Tibial nerve (tissue), 4 donors: ENCODE measurements around the gene ARID1B.

Experiments used
- EP300 ChIP-seq, 2 donors: sonication (generic); formaldehyde crosslinking; IDR thresholded peaks; one replicate each; pipeline ENCODE4 v1.6.1; 2017; ENCODE audit warnings: antibody characterized with exemption in 2 of 2, mild to moderate bottlenecking in 1 of 2
- POLR2A ChIP-seq, 2 donors: fragments of 450-650 bp; IDR thresholded peaks; one replicate each; pipeline ENCODE4 v1.6.1; 2017; ENCODE audit warnings: antibody characterized with exemption in 2 of 2, mild to moderate bottlenecking in 2 of 2, moderate library complexity in 2 of 2
- TF ChIP-seq, protein P1 (sequence below), 5 experiments: fragments of 200-600 bp in 3 of 5; fragments of 450-650 bp in 2 of 5; sonication (generic) in 3 of 5; IDR thresholded peaks; one replicate each; pipeline ENCODE4 v1.5.1; 2016 to 2019; ENCODE audit warnings: antibody characterized with exemption in 5 of 5, mild to moderate bottlenecking in 3 of 5, moderate library complexity in 2 of 5

DNA sequence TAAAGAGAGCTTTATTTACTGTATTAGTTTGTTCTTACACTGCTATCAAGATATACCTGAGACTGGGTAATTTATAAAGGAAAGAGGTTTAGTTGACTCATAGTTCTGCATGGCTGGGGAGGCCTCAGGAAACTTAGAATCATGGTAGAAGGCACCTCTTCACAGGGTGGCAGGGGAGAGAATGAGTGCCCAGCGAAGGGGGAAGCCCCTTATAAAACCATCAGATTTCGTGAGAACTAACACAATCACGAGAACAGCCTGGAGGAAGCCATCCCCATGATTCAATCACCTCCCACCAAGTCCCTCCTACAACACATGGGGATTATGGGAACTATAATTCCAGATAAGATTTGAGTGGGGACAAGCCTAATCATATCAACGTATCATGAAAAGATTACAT, 27.2 kb downstream of the ARID1B start:
- TF ChIP-seq, protein P1, sequence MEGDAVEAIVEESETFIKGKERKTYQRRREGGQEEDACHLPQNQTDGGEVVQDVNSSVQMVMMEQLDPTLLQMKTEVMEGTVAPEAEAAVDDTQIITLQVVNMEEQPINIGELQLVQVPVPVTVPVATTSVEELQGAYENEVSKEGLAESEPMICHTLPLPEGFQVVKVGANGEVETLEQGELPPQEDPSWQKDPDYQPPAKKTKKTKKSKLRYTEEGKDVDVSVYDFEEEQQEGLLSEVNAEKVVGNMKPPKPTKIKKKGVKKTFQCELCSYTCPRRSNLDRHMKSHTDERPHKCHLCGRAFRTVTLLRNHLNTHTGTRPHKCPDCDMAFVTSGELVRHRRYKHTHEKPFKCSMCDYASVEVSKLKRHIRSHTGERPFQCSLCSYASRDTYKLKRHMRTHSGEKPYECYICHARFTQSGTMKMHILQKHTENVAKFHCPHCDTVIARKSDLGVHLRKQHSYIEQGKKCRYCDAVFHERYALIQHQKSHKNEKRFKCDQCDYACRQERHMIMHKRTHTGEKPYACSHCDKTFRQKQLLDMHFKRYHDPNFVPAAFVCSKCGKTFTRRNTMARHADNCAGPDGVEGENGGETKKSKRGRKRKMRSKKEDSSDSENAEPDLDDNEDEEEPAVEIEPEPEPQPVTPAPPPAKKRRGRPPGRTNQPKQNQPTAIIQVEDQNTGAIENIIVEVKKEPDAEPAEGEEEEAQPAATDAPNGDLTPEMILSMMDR (IDR thresholded peaks at IDR 0.05): no peak
- TF ChIP-seq EP300 (IDR thresholded peaks at IDR 0.05): no peak
- TF ChIP-seq POLR2A (IDR thresholded peaks at IDR 0.05): no peak
